ENCODE data around the gene COL23A1.

Gene COL23A1

GRCh38 chr5:178463321-178464155 is 126.7 kb downstream of the COL23A1 start:
- Histone ChIP-seq H3K9me3 (ENCODE audit: control insufficient read depth, low read length) (no peaks in the 10 kb centered on the region), H3K4me3 (ENCODE audit: insufficient read depth, low read depth, low read length) (no peak overlapping the region), H3K4me1 (ENCODE audit: control insufficient read depth, insufficient read depth, low read length) (peaks cover 5% of the 10 kb centered on the region), H3K27me3 (ENCODE audit: control insufficient read depth, insufficient read depth, low read length, poor library complexity, severe bottlenecking) (no peaks in the 10 kb centered on the region), H3K27ac (ENCODE audit: insufficient read depth, low read depth, low read length, poor library complexity, severe bottlenecking) (no peak overlapping the region), H3K36me3 (ENCODE audit: control insufficient read depth, insufficient read depth, low read length) (no peaks in the 10 kb centered on the region)
- WGBS, 2 experiments: 90 to 93% methylated on average over 30 of the region's 30 CpGs

GRCh38 chr5:178462816-178463215 is 127.4 kb downstream of the COL23A1 start:
- no peak overlapping the region for H3K27ac ChIP-seq (ENCODE audit: insufficient read depth, low read depth, low read length, poor library complexity, severe bottlenecking)
- no peaks in the 10 kb centered on the region for H3K9me3 ChIP-seq (ENCODE audit: control insufficient read depth, low read length)
- no peaks in the 10 kb centered on the region for H3K36me3 ChIP-seq (ENCODE audit: control insufficient read depth, insufficient read depth, low read length)
- 93% methylated on average over 12 to 13 of the region's 13 CpGs for WGBS, 2 experiments
- H3K27me3 ChIP-seq (ENCODE audit: control insufficient read depth, insufficient read depth, low read length, poor library complexity, severe bottlenecking): no peaks in the 10 kb centered on the region
- H3K4me3 ChIP-seq (ENCODE audit: insufficient read depth, low read depth, low read length): no peak overlapping the region
- H3K4me1 ChIP-seq (ENCODE audit: control insufficient read depth, insufficient read depth, low read length): no peaks in the 10 kb centered on the region

GRCh38 chr5:178462076-178462475 is 128.1 kb downstream of the COL23A1 start:
- no peaks in the 10 kb centered on the region for H3K27me3 ChIP-seq (ENCODE audit: control insufficient read depth, insufficient read depth, low read length, poor library complexity, severe bottlenecking)
- no peaks in the 10 kb centered on the region for H3K9me3 ChIP-seq (ENCODE audit: control insufficient read depth, low read length)
- H3K4me1 ChIP-seq (ENCODE audit: control insufficient read depth, insufficient read depth, low read length): no peaks in the 10 kb centered on the region
- no peaks in the 10 kb centered on the region for H3K36me3 ChIP-seq (ENCODE audit: control insufficient read depth, insufficient read depth, low read length)
- H3K27ac ChIP-seq (ENCODE audit: insufficient read depth, low read depth, low read length, poor library complexity, severe bottlenecking): no peak overlapping the region
- H3K4me3 ChIP-seq (ENCODE audit: insufficient read depth, low read depth, low read length): no peak overlapping the region

DNA sequence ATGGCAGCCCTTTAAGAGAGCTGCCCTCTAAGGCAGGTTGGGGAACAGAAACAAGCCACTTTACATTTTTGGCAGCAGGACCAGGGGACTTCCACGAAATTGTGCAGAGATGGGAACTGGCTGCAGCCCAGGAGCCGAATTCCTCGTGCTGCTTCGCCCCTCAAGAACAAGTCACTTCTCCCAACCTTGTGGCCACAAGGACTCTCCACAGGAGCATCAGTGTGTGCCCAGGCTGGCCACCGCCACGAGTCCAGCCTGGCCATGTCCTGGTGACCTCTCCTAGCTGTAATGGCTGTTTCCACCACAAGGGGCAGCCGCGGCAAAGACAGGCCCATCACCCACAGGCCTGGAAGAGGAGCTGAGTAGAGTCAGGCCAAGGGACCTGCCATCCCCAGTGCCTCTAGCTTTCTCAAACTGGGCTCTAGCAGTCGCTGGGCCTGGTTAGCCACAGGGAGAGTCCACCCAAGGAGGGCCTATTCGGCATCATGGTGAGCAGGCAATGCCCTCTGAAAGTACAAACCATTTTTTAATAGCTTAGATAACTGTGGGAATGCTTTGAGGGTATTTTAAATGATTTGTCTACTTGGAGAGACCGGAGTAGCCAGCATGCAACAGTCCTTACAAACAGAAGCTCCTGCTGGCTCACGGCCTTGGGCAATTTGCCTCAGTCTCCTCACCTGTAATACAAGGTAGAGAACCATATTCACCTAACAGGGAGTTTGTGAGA is 129.0 kb downstream of the COL23A1 start:
- Histone ChIP-seq H3K27ac (ENCODE audit: insufficient read depth, low read depth, low read length, poor library complexity, severe bottlenecking) (no peak overlapping the region), H3K9me3 (ENCODE audit: control insufficient read depth, low read length) (no peaks in the 10 kb centered on the region), H3K27me3 (ENCODE audit: control insufficient read depth, insufficient read depth, low read length, poor library complexity, severe bottlenecking) (no peaks in the 10 kb centered on the region), H3K36me3 (ENCODE audit: control insufficient read depth, insufficient read depth, low read length) (no peaks in the 10 kb centered on the region), H3K4me3 (ENCODE audit: insufficient read depth, low read depth, low read length) (no peak overlapping the region), H3K4me1 (ENCODE audit: control insufficient read depth, insufficient read depth, low read length) (no peaks in the 10 kb centered on the region)
- WGBS, 2 experiments: 39 to 42% methylated on average over 12 of the region's 12 CpGs

DNA sequence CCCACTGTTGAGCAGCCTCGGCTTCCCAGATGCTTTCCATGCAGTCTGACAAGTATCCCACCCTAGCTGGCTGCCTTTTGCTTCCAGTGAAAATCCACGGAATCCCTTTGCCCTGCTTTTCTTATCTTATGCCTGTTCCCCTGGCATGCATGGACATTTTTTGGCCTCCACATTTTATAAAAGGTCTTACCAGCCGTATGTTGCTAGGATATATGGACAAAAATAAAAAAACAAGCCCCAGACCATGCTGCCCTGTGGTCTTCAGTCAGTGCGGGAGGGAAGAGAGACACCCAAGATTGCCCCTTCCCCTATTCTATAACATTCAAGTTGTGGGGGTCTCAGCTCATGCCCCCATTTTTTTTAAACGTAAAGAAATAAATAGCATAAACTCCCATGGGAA is 129.6 kb downstream of the COL23A1 start:
- Histone ChIP-seq H3K27me3 (ENCODE audit: control insufficient read depth, insufficient read depth, low read length, poor library complexity, severe bottlenecking) (no peaks in the 10 kb centered on the region), H3K4me3 (ENCODE audit: insufficient read depth, low read depth, low read length) (no peak overlapping the region), H3K4me1 (ENCODE audit: control insufficient read depth, insufficient read depth, low read length) (no peaks in the 10 kb centered on the region), H3K27ac (ENCODE audit: insufficient read depth, low read depth, low read length, poor library complexity, severe bottlenecking) (no peak overlapping the region), H3K36me3 (ENCODE audit: control insufficient read depth, insufficient read depth, low read length) (no peaks in the 10 kb centered on the region), H3K9me3 (ENCODE audit: control insufficient read depth, low read length) (no peaks in the 10 kb centered on the region)
- 71 to 75% methylated on average over 5 of the region's 5 CpGs for WGBS, 2 experiments

- Histone ChIP-seq H3K27me3 (ENCODE audit: control insufficient read depth, insufficient read depth, low read length, poor library complexity, severe bottlenecking) (no peaks in the 10 kb centered on the region), H3K9me3 (ENCODE audit: control insufficient read depth, low read length) (no peaks in the 10 kb centered on the region), H3K36me3 (ENCODE audit: control insufficient read depth, insufficient read depth, low read length) (no peaks in the 10 kb centered on the region), H3K4me1 (ENCODE audit: control insufficient read depth, insufficient read depth, low read length) (no peaks in the 10 kb centered on the region), H3K27ac (ENCODE audit: insufficient read depth, low read depth, low read length, poor library complexity, severe bottlenecking) (no peak overlapping the region), H3K4me3 (ENCODE audit: insufficient read depth, low read depth, low read length) (no peak overlapping the region)
- WGBS, 2 experiments: 92 to 94% methylated on average over 3 of the region's 3 CpGs
Observed at GRCh38 chr5:178460174-178460573, 130.0 kb downstream of the COL23A1 start.

DNA sequence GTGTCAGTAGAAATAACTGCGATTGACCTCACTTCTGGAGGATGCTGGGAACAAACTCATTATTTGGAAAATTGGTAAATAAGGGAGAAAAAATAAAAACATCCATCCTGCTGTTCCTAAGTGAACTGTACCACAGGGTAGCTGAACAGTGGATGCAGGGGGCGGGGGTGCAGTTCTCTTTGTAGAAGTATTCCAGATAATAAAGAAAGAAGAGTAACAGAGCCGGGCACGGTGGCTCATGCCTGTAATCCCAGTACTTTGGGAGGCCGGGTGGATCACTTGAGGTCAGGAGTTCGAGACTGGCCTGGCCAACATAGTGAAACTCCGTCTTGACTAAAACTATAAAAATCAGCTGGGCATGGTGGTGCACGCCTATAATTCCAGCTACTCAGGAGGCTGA is 132.1 kb downstream of the COL23A1 start:
- 90 to 92% methylated on average over 8 of the region's 8 CpGs for WGBS, 2 experiments
- Histone ChIP-seq H3K27me3 (ENCODE audit: control insufficient read depth, insufficient read depth, low read length, poor library complexity, severe bottlenecking) (no peaks in the 10 kb centered on the region), H3K4me1 (ENCODE audit: control insufficient read depth, insufficient read depth, low read length) (no peaks in the 10 kb centered on the region), H3K4me3 (ENCODE audit: insufficient read depth, low read depth, low read length) (no peak overlapping the region), H3K27ac (ENCODE audit: insufficient read depth, low read depth, low read length, poor library complexity, severe bottlenecking) (no peak overlapping the region), H3K36me3 (ENCODE audit: control insufficient read depth, insufficient read depth, low read length) (no peaks in the 10 kb centered on the region), H3K9me3 (ENCODE audit: control insufficient read depth, low read length) (no peaks in the 10 kb centered on the region)

DNA sequence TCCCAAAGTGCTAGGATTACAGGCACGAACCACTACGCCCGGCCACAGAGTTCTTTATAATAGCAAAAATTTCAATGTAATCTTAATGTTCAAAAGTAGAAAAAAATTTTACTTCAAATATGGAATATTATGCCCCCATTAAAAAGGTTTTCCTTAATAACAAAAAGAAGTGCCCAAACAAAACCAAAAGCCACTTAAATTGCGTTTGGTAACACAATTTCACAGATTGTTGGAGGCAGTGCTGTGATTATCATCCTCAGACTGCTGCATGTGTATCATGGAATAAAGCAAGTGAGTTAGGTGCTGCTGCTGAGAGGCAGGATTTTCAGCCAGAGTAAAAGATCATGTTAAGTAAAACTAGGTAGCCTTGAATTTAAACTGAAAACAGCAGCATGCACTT is 132.7 kb downstream of the COL23A1 start:
- H3K36me3 ChIP-seq (ENCODE audit: control insufficient read depth, insufficient read depth, low read length): no peaks in the 10 kb centered on the region
- H3K9me3 ChIP-seq (ENCODE audit: control insufficient read depth, low read length): no peaks in the 10 kb centered on the region
- no peaks in the 10 kb centered on the region for H3K4me1 ChIP-seq (ENCODE audit: control insufficient read depth, insufficient read depth, low read length)
- H3K27me3 ChIP-seq (ENCODE audit: control insufficient read depth, insufficient read depth, low read length, poor library complexity, severe bottlenecking): no peaks in the 10 kb centered on the region
- WGBS, 2 experiments: 85 to 93% methylated on average over 1 to 3 of the region's 4 CpGs
- no peak overlapping the region for H3K4me3 ChIP-seq (ENCODE audit: insufficient read depth, low read depth, low read length)
- H3K27ac ChIP-seq (ENCODE audit: insufficient read depth, low read depth, low read length, poor library complexity, severe bottlenecking): no peak overlapping the region

DNA sequence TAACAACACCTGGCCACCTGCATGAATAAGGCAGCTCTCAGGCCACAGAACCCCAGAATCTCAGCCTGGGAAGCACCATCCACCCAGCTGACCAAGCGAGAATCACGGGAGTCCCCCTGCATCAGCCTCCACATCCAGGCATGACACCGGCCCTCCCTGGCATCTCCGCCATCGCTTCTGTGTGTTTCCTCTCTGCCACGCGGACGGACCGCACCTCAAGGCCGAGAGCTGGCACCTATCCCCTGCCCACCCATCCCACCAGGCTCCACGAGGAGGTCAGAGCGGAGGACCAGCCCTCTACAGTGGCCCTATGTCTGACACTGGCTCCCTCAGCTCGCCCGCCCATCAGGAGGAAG is 134.7 kb downstream of the COL23A1 start:
- Histone ChIP-seq H3K4me3 (ENCODE audit: insufficient read depth, low read depth, low read length) (no peak overlapping the region), H3K27ac (ENCODE audit: insufficient read depth, low read depth, low read length, poor library complexity, severe bottlenecking) (no peak overlapping the region), H3K36me3 (ENCODE audit: control insufficient read depth, insufficient read depth, low read length) (no peaks in the 10 kb centered on the region), H3K27me3 (ENCODE audit: control insufficient read depth, insufficient read depth, low read length, poor library complexity, severe bottlenecking) (no peaks in the 10 kb centered on the region), H3K4me1 (ENCODE audit: control insufficient read depth, insufficient read depth, low read length) (no peaks in the 10 kb centered on the region), H3K9me3 (ENCODE audit: control insufficient read depth, low read length) (no peaks in the 10 kb centered on the region)
- 87% methylated on average over 14 of the region's 14 CpGs for WGBS, 2 experiments

DNA sequence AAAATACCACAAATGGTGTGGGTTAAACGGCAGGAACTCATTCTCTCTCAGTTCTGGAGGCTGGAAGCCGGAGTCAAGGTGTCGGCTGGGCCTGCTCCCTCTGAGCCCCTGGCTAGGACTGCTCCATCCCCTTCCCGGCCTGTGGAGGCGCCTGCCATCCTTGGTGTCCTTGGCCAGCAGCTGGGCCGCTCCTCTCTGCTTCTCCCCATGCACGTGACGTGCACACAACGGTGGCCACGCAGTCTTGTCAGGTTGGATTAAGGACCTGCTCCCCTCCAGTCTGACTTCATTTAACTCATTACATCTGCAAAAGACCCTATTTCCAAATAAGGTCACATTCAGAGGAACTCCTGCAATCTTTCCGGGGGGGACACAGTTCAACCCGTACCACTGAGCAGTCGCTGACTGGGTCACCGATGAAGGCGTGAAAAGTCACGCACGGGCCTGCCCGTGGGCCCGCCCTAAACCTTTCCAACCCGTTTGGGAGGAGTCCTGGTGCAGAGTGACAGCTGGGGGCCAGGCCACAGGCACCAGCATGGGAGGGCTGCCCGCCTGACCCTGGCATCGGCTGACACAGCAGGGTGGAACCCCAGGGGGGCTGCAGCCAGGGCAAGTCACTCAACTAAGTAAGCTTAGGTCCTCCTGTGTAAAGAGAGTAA is 135.2 kb downstream of the COL23A1 start:
- Histone ChIP-seq H3K9me3 (ENCODE audit: control insufficient read depth, low read length) (no peaks in the 10 kb centered on the region), H3K4me3 (ENCODE audit: insufficient read depth, low read depth, low read length) (no peak overlapping the region), H3K4me1 (ENCODE audit: control insufficient read depth, insufficient read depth, low read length) (no peaks in the 10 kb centered on the region), H3K27ac (ENCODE audit: insufficient read depth, low read depth, low read length, poor library complexity, severe bottlenecking) (no peak overlapping the region), H3K27me3 (ENCODE audit: control insufficient read depth, insufficient read depth, low read length, poor library complexity, severe bottlenecking) (no peaks in the 10 kb centered on the region), H3K36me3 (ENCODE audit: control insufficient read depth, insufficient read depth, low read length) (no peaks in the 10 kb centered on the region)
- WGBS, 2 experiments: 91 to 92% methylated on average over 22 of the region's 22 CpGs

Measured in ectodermal cell (in vitro differentiated cells).